HG03135 (cell line): ENCODE measurements around the gene RHAG.

ENCODE experiments used
- ATAC-seq: cut with Tn5 transposase; IDR thresholded peaks from one replicate; pipeline ENCODE4 v1.9.1; 2021; ENCODE audit warnings: mild to moderate bottlenecking, moderate library complexity; ENCODE audit not compliant: unreplicated experiment

The RHAG gene

DNA sequence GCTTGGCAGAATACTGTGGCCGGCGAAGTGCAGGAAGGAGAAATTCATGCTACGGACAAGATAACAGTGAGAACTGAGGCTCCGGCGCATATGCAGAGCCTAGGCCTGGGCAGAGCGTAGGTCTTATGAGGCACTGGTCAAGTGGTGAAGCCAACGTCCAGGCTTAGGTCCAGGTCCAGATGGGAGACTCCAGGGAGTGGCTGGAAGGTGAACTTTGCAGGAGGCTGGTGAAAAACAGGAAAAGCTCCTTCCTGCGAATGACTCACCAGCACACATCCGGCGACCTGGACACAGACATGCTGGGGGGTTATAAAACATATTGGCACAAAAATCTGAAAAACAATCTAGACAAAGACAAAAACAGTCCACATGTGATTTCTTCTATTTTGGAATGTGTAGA lies 70.8 kb downstream of the RHAG start:
- no peak for ATAC-seq

- ATAC-seq: no peak
Observed at GRCh38 chr6:49565261-49565660, 71.4 kb downstream of the RHAG start.

- ATAC-seq: no peak
Observed at GRCh38 chr6:49564552-49564951, 72.1 kb downstream of the RHAG start.

DNA sequence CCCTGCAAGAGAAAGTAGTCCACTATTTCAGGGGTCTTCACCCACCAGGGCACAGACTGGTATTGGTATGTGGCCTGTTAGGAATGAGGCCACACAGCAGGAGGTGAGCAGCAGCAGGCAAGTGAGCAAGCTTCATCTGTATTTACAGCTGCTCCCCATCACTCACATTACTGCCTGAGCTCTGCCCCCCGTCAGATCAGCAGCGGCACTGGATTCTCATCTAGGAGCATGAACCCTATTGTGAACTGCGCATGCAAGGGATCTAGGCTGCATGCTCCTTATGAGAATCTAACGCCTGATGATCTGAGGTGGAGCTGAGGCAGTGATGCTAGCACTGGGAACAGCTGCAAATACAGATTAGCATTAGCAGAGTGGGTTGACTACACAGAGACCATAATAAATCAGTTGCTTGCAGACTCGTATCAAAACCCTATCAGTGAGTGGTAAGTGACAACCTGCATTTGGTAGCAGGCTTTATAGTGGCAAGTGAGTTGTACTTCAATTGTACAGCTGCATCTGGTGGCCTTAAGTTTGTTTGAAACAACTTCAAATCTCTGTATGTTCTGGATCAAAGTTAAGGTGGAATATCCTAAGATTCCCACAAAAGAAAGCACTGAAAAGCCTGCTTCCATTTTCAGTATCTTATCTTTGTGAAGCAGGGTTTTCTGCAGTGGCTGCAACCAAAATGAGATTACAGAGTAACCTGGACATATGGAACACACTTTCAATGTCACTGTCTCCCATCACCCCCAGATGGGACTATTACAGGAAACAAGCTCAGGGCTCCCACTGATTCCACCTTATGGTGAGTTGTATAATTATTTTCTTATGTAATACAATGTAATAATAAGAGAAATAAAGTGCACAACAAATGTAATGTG lies 73.4 kb downstream of the RHAG start:
- no peak for ATAC-seq

DNA sequence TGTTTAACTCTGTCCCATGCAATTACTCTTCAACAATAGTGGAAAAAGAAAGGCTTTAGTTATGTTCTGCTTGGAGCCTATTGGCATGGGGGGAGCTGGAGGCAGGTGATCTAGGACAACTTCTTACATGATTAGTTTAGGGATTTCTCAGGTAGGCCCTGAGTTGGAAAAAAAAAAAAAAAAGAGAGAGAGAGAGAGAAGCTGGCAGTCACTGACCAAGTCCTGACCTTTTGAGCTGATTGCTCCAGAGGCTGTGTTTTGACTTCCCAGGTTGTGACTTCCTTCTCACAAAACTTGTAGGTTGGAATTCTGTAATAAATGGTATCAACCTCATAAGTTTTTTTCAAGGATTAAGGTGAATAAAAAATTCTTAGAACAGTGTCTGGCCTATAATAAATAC lies 78.4 kb downstream of the RHAG start:
- ATAC-seq: no peak

DNA sequence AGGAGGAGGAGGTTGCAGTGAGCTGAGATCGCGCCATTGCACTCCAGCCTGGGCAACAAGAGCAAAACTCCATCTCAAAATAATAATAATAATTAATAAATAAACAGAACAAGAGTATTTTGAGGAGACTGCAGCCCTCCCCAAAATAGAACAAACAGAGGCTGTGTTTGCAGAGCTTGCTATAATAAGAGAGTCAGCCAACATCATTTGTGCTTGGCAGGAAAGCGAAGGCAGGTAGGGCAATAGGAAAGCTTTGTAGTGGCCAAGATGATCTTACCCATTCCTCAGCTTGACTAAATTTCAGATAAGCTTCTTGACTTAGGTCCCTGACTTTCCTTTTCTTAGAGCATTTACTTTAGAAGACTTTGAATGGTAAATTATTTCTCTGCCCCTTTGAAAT lies 79.5 kb downstream of the RHAG start:
- no peak for ATAC-seq

GRCh38 chr6:49556429-49556837 lies 80.2 kb downstream of the RHAG start:
- no peak for ATAC-seq

GRCh38 chr6:49555951-49556350 lies 80.7 kb downstream of the RHAG start:
- ATAC-seq: no peak
